Measurements from ENCODE around the gene MTFR1L.

- TF ChIP-seq ATF7 (IDR thresholded peaks at IDR 0.05) (no peak), KAT7 (CRISPR knock-in tag; IDR thresholded peaks at IDR 0.05; ENCODE audit: borderline replicate concordance) (no peak), SMC3 (conservative IDR thresholded peaks at IDR 0.05; ENCODE audit: insufficient read depth, low read depth, low read length) (no peak), ATF4 (CRISPR knock-in tag; IDR thresholded peaks at IDR 0.05) (no peak)
Observed at GRCh38 chr1:25845664-25846063, 25.9 kb downstream of the MTFR1L start.
